ENCODE results near the gene RXFP4.

DNA sequence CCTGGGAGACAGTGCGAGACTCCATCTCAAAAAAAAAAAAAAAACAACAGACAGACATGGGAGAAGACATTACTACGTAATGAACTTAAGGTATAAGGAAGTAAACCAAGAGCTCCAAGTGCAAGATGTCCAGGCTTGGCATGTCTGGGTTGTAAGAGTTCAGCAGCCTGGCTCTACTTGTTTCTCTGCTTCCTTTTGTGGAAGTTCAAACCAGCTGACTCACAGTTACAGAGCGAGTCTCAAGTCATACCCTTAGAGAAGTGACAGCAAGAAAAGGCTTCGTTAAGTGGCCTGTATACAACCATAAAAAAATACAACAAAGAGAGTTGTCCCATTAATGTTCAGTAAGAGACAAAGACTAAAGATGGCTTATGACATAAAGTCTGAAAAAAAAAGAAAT is 31.5 kb upstream of the RXFP4 start:
- TF ChIP-seq, protein P1, sequence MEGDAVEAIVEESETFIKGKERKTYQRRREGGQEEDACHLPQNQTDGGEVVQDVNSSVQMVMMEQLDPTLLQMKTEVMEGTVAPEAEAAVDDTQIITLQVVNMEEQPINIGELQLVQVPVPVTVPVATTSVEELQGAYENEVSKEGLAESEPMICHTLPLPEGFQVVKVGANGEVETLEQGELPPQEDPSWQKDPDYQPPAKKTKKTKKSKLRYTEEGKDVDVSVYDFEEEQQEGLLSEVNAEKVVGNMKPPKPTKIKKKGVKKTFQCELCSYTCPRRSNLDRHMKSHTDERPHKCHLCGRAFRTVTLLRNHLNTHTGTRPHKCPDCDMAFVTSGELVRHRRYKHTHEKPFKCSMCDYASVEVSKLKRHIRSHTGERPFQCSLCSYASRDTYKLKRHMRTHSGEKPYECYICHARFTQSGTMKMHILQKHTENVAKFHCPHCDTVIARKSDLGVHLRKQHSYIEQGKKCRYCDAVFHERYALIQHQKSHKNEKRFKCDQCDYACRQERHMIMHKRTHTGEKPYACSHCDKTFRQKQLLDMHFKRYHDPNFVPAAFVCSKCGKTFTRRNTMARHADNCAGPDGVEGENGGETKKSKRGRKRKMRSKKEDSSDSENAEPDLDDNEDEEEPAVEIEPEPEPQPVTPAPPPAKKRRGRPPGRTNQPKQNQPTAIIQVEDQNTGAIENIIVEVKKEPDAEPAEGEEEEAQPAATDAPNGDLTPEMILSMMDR (IDR thresholded peaks at IDR 0.05): no peak
- TF ChIP-seq POLR2A (IDR thresholded peaks at IDR 0.05): no peak
